GM19438 (cell line): ENCODE results near the gene COL18A1.

Experiments
- ATAC-seq: cut with Tn5 transposase; IDR thresholded peaks from one replicate; pipeline ENCODE4 v1.9.1; 2021; ENCODE audit warnings: low read depth; ENCODE audit not compliant: unreplicated experiment

Gene COL18A1

GRCh38 chr21:45451091-45451740, 46.3 kb downstream of the COL18A1 start:
- ATAC-seq, result no peak

GRCh38 chr21:45451771-45452182, 46.8 kb downstream of the COL18A1 start:
- no peak for ATAC-seq

GRCh38 chr21:45452696-45453307, 47.8 kb downstream of the COL18A1 start:
- ATAC-seq, result no peak

- no peak for ATAC-seq
These were observed 48.5 kb downstream of the COL18A1 start for GRCh38 chr21:45453308-45453950.

- ATAC-seq, result no peak
These were observed 49.3 kb downstream of the COL18A1 start for GRCh38 chr21:45454060-45454925.

- no peak for ATAC-seq
These were observed 50.1 kb downstream of the COL18A1 start for GRCh38 chr21:45454926-45455673.

- no peak for ATAC-seq
These were observed 51.0 kb downstream of the COL18A1 start for GRCh38 chr21:45455674-45456583.

- no peak for ATAC-seq
These were observed 51.7 kb downstream of the COL18A1 start for GRCh38 chr21:45456584-45457160.

GRCh38 chr21:45457161-45457831, 52.3 kb downstream of the COL18A1 start:
- ATAC-seq, result no peak

- no peak for ATAC-seq
These were observed 52.8 kb downstream of the COL18A1 start for GRCh38 chr21:45457832-45458172.

GRCh38 chr21:45458281-45459170, 53.6 kb downstream of the COL18A1 start:
- ATAC-seq, result no peak

GRCh38 chr21:45459171-45460010, 54.4 kb downstream of the COL18A1 start:
- ATAC-seq, result no peak

- ATAC-seq, result no peak
These were observed 55.1 kb downstream of the COL18A1 start for GRCh38 chr21:45460011-45460565.

GRCh38 chr21:45460611-45461368, 55.8 kb downstream of the COL18A1 start:
- no peak for ATAC-seq

- ATAC-seq, result no peak
These were observed 56.4 kb downstream of the COL18A1 start for GRCh38 chr21:45461369-45461750.
